ENCODE results near the gene CDKAL1.

CDKAL1 gene

DNA sequence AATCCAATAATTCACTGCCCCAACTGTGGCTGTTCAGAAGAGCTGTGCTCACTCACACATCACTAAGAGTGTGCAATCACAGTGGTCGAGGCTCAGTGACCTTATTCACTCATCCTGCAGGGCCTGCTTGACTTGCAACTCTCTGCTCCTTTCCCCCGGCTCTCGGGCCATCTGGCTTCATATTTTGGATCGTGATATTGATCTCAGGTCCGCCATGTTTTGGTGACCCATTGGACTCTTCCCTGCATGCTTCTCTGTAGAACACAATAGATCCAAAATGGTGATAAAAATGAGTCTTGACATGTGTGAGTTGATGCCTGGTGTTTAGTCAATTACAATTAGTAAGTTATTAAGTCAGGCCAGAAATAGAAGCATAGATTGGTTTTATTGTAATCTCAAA lies 745.4 kb downstream of the CDKAL1 start:
- Histone ChIP-seq H3K27me3 (ENCODE audit: insufficient read depth, low read depth) (no peaks in the 10 kb centered on the region), H3K9ac (no peak overlapping the region), H3K36me3 (ENCODE audit: insufficient read depth) (no peaks in the 10 kb centered on the region), H3K27ac (no peak overlapping the region), H2AFZ (ENCODE audit: low read depth) (no peak overlapping the region), H4K20me1 (ENCODE audit: insufficient read depth) (no peaks in the 10 kb centered on the region), H3K4me2 (no peak overlapping the region), H3K79me2 (ENCODE audit: insufficient read depth, low read depth) (no peaks in the 10 kb centered on the region), H3K4me3 (IDR thresholded peaks at IDR 0.05; ENCODE audit: insufficient read depth, low read depth, low read length) (no peak overlapping the region), H3K4me1 (ENCODE audit: low read depth, poor library complexity, severe bottlenecking) (no peaks in the 10 kb centered on the region)
- TF ChIP-seq, protein P1, sequence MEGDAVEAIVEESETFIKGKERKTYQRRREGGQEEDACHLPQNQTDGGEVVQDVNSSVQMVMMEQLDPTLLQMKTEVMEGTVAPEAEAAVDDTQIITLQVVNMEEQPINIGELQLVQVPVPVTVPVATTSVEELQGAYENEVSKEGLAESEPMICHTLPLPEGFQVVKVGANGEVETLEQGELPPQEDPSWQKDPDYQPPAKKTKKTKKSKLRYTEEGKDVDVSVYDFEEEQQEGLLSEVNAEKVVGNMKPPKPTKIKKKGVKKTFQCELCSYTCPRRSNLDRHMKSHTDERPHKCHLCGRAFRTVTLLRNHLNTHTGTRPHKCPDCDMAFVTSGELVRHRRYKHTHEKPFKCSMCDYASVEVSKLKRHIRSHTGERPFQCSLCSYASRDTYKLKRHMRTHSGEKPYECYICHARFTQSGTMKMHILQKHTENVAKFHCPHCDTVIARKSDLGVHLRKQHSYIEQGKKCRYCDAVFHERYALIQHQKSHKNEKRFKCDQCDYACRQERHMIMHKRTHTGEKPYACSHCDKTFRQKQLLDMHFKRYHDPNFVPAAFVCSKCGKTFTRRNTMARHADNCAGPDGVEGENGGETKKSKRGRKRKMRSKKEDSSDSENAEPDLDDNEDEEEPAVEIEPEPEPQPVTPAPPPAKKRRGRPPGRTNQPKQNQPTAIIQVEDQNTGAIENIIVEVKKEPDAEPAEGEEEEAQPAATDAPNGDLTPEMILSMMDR (conservative IDR thresholded peaks at IDR 0.05; ENCODE audit: low read depth, low read length) = no peak

DNA sequence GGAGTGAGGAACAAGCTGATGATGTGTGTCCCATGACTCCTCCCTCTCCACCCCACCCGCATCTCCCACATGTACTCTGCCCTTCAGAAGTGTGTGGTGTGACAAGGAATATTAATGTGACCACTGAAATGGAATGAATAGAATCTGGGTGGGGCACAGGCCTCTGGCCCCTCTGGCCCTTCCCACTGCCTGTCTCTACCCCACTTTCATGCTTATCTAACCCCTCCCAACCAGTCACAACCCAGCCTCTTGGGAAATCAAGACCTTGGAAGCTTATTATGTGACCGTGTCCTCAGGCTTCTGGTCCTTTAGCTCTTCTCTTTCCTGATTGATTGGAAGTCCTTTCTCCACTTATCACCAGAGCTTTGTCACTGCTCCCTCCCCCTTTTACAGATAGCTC lies 747.1 kb downstream of the CDKAL1 start:
- H2AFZ ChIP-seq (ENCODE audit: low read depth) = no peak overlapping the region

More for the DNA sequence above, 747.1 kb downstream of the CDKAL1 start:
- H3K4me1 ChIP-seq (ENCODE audit: low read depth, poor library complexity, severe bottlenecking) = no peaks in the 10 kb centered on the region
- H3K27me3 ChIP-seq (ENCODE audit: insufficient read depth, low read depth) = no peaks in the 10 kb centered on the region
- TF ChIP-seq, protein P1 (conservative IDR thresholded peaks at IDR 0.05; ENCODE audit: low read depth, low read length) = no peak
- no peaks in the 10 kb centered on the region for H3K79me2 ChIP-seq (ENCODE audit: insufficient read depth, low read depth)
- H3K27ac ChIP-seq = no peak overlapping the region
- no peak overlapping the region for H3K4me3 ChIP-seq (IDR thresholded peaks at IDR 0.05; ENCODE audit: insufficient read depth, low read depth, low read length)
- H4K20me1 ChIP-seq (ENCODE audit: insufficient read depth) = no peaks in the 10 kb centered on the region
- no peaks in the 10 kb centered on the region for H3K36me3 ChIP-seq (ENCODE audit: insufficient read depth)
- H3K4me2 ChIP-seq = no peak overlapping the region
- H3K9ac ChIP-seq = no peak overlapping the region
